Testis (tissue), 3 donors: ENCODE data around the gene NEAT1. TPM values are rescaled to one million over a fixed set of nuclear protein-coding genes. Genes with fewer than 3 reads are reported as not detected.

Source experiments
- DNase-seq: peaks from one replicate; pipeline ENCODE4 v3.0.0-alpha.2; 2019
- H3K27ac ChIP-seq, 2 donors: fragments of 200-600 bp; sonication (generic); one replicate each; pipeline ENCODE4 v1.5.1; 2019
- H3K27me3 ChIP-seq: fragments of 200-600 bp; sonication (generic); one replicate; pipeline ENCODE4 v1.5.1; 2019
- H3K36me3 ChIP-seq: fragments of 200-600 bp; sonication (generic); one replicate; pipeline ENCODE4 v1.5.1; 2017; ENCODE audit warnings: low read depth; ENCODE audit errors: missing control alignments
- H3K4me1 ChIP-seq: fragments of 200-600 bp; sonication (generic); one replicate; pipeline ENCODE4 v1.5.1; 2019
- H3K4me3 ChIP-seq, 2 donors: fragments of 200-600 bp; sonication (generic); one replicate each; pipeline ENCODE4 v1.5.1; 2017 to 2019
- H3K9me3 ChIP-seq: fragments of 200-600 bp; sonication (generic); one replicate; pipeline ENCODE4 v1.5.1; 2017
- POLR2A ChIP-seq: fragments of 450-650 bp; IDR thresholded peaks from one replicate; pipeline ENCODE4 v1.6.1; 2017; ENCODE audit warnings: antibody characterized with exemption, mild to moderate bottlenecking, moderate library complexity
- WGBS, 2 donors: methylation state at CpG; one replicate each; pipeline ENCODE4 v1.1.5; 2018; 5-methylcytosine and 5-hydroxymethylcytosine counted together
- intact Hi-C: fragments of 100-400 bp; cut with DNase I; formaldehyde crosslinking; loops from one replicate; pipeline ENCODE4 v1.15.1; 2023; ENCODE audit warnings: low total_unique reads
- polyA plus RNA-seq: library from polyadenylated mRNA; stranded (reverse); fragments of 350-450 nt; fragmentation: Illumina TruSeq; extraction: RNeasy Lipid Tissue Mini Kit (QIAGEN cat#74804); gene quantifications from one replicate; pipeline ENCODE4 v1.2.3, GENCODE V29; 2014; ENCODE audit warnings: low read depth, low replicate concordance; ENCODE audit not compliant: insufficient read depth
- total RNA-seq, 2 donors: library from RNA; depleted of rRNA; stranded (reverse); fragments of >200 nt; gene quantifications; one replicate each; pipeline ENCODE4 v1.2.3, GENCODE V29; 2016
- TF ChIP-seq, protein P1 (sequence below), 3 experiments: fragments of 450-650 bp in 2 of 3; fragments of 200-600 bp in 1 of 3; sonication (generic) in 1 of 3; IDR thresholded peaks; one replicate each; pipeline ENCODE4 v1.5.1; 2016 to 2019; ENCODE audit warnings: antibody characterized with exemption in 3 of 3, mild to moderate bottlenecking in 2 of 3, moderate library complexity in 1 of 3

The NEAT1 gene
- total and polyA plus RNA-seq, 3 donors from 2014 or later: 189 to 243 (median 230) TPM

DNA sequence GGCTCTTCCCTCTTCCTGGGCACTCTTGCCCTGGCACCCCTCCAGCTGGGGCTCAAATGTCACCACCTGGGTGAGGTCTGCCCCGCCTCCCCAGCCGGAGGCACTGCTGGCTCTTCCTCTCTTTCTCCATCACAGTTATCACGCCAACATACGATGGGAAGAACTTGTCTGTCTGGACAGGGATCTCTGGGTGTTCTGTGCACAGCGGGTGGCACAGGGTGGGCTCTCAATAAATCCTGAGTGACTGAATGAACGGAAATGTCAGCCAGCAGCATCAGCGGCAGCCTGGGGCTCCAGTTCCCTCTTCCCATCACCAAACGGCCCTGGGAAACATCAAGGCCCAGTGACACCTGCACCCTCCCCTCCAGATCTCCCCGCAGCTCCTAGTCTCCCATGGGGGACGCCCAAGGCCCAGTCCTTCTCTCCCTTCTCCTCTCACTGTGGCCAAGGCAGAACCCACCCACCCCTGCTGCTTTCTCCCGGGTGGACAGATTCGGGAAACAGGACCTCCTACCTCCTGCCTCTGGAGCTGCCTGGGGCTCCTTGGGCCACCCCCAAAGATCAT lies 39.7 kb upstream of the NEAT1 start:
- no peaks in the 10 kb centered on the region for H3K27me3 ChIP-seq
- no peaks in the 10 kb centered on the region for H3K36me3 ChIP-seq
- peak overlapping the region in 1 of 2 donors; percentile 24 for H3K4me3 ChIP-seq
- H3K4me1 ChIP-seq: peaks cover 26% of the 10 kb centered on the region
- 25 to 48% methylated on average over 12 of the region's 12 CpGs for WGBS, 2 donors
- intact Hi-C loops: no loop called here
- H3K27ac ChIP-seq: peak overlapping the region; percentile 93 to 95
- no peaks in the 10 kb centered on the region for H3K9me3 ChIP-seq
- TF ChIP-seq, protein P1, sequence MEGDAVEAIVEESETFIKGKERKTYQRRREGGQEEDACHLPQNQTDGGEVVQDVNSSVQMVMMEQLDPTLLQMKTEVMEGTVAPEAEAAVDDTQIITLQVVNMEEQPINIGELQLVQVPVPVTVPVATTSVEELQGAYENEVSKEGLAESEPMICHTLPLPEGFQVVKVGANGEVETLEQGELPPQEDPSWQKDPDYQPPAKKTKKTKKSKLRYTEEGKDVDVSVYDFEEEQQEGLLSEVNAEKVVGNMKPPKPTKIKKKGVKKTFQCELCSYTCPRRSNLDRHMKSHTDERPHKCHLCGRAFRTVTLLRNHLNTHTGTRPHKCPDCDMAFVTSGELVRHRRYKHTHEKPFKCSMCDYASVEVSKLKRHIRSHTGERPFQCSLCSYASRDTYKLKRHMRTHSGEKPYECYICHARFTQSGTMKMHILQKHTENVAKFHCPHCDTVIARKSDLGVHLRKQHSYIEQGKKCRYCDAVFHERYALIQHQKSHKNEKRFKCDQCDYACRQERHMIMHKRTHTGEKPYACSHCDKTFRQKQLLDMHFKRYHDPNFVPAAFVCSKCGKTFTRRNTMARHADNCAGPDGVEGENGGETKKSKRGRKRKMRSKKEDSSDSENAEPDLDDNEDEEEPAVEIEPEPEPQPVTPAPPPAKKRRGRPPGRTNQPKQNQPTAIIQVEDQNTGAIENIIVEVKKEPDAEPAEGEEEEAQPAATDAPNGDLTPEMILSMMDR (IDR thresholded peaks at IDR 0.05): no peak
- TF ChIP-seq POLR2A: no peak
- DNase-seq: no peak

DNA sequence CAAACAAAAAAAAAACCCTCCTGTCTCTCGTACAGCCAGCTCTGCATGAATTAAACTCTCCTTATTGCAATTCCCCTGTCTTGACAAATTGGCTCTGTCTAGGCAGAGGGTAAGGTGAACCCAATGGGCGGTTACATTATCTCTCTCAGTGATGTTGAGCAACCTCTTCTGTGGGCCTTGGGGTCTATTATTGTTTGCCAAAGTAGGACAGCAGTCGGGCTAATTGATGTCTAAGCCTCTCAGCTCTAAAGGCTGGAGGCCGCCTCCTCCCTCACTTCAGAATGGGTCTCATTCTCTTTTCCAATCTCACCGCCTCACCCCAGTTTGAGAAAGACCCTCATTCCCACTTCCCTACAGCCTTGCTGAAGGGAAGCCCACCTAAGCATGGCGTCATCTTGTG lies 38.8 kb upstream of the NEAT1 start:
- Histone ChIP-seq H3K9me3 (no peaks in the 10 kb centered on the region), H3K4me1 (peaks cover 35% of the 10 kb centered on the region), H3K27me3 (no peaks in the 10 kb centered on the region), H3K27ac (peak overlapping the region; percentile 11 to 90), H3K4me3 (no peak overlapping the region), H3K36me3 (no peaks in the 10 kb centered on the region)
- intact Hi-C loops: no loop called here
- no peak for DNase-seq
- TF ChIP-seq, protein P1 (IDR thresholded peaks at IDR 0.05): no peak
- no peak for TF ChIP-seq POLR2A
- WGBS, 2 donors: 89 to 90% methylated on average over 6 of the region's 6 CpGs

DNA sequence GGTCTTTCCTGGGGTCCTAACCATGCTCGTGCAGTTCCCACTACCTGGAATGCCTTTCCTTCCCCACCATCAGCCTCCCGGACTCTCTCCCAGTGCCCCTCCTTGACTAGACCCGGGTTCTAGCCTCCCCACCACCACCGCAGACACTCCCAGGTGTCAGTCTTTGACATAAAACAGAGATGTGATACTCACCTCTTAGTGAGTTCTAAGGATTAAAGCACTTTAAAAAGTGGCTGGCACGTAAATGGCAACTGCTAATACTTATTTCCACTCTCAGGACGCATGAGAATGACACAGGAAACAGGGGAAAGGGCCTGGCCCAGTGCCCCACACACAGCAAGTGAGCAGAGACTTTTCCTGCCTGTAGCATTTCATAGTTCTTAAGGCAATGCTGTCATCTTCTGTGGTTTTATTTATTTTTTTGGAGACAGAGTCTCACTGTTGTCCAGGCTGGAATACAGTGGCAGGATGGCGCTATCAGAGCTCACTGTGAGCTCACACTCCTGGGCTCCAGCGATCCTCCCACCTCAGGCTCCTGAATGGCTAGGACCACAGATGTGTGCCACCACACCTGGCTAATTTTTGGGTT lies 38.2 kb upstream of the NEAT1 start:
- Histone ChIP-seq H3K4me1 (peaks cover 40% of the 10 kb centered on the region), H3K9me3 (no peaks in the 10 kb centered on the region), H3K4me3 (no peak overlapping the region), H3K27ac (peak overlapping the region; percentile 11 to 90), H3K27me3 (no peaks in the 10 kb centered on the region), H3K36me3 (no peaks in the 10 kb centered on the region)
- DNase-seq: no peak
- 76 to 79% methylated on average over 8 of the region's 8 CpGs for WGBS, 2 donors
- intact Hi-C loops: no loop called here
- TF ChIP-seq, protein P1 (IDR thresholded peaks at IDR 0.05): no peak
- TF ChIP-seq POLR2A: no peak

DNA sequence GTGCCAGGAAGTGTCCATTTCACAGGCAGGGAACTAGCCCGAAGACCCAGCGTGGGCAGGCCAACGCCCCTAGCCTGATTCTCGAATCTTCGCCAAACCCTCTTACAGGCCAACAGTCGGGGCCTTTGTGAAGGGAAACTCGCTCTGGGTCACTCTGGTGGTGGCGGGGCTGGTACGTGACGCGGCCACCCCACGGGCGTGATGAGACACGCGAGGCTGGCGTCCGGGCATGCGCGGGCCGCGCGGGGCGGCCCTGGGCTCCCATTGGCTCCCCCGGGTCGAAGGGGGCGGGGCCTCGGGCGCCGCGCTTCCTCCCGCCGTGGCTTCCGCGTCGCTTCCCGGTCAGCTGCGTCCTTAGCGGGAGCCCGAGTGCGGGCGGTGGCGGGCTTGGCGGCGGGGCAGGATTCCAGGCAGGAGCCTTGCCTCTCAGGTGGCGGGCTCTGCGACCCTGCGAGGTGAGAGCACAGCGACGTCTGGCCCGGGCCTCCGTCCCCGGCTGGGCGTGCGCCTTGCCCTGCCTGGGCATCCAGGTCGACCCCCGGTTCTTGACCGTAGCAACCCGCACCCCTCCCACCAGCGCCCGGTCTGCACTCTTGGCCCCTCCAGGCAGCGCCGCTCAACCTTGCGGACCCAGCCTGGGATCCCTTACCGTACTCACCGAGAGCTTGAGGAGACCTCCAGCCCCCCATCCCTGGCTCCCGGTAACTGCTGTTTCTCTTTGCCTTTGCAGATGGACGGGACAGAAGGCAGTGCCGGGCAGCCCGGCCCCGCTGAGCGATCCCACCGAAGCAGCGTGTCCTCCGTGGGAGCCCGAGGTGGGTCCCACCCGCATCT lies 36.1 kb upstream of the NEAT1 start, which contains the start of gene FRMD8:
FRMD8 (plus strand) TSS at position 331 of the 834 bp plus-strand sequence; CDS start at position 731, 400 bp downstream.
- Histone ChIP-seq H3K36me3 (no peaks in the 10 kb centered on the region), H3K4me1 (peaks cover 59% of the 10 kb centered on the region), H3K27ac (peak within 1 kb of the TSS; percentile 61 to 90), H3K4me3 (peak within 1 kb of the TSS; percentile 79 to 91), H3K9me3 (no peaks in the 10 kb centered on the region), H3K27me3 (no peaks in the 10 kb centered on the region)
- peak; percentile 90 for DNase-seq
- intact Hi-C loops: no loop called here
- 1% methylated on average over 20 to 64 of the region's 76 CpGs for WGBS, 2 donors
- TF ChIP-seq, protein P1 (IDR thresholded peaks at IDR 0.05): no peak
- TF ChIP-seq POLR2A: peak; percentile 47
